Renal pelvis (tissue), 12 donors: ENCODE results near the gene SHC4. TPM values are rescaled to one million over a fixed set of nuclear protein-coding genes. Genes with fewer than 3 reads are reported as not detected.

Experiments used
- DNase-seq: peaks from one replicate; pipeline ENCODE4 v3.0.0-alpha.2; 2013
- long read RNA-seq, 16 experiments: transcript quantifications; one replicate each; lab custom pipeline, GENCODE V29; 2026
- polyA plus RNA-seq, 3 donors: library from polyadenylated mRNA; unstranded; fragments of 120-200 nt; gene quantifications; one replicate each; pipeline ENCODE4 v1.2.1, GENCODE V29; 2013; ENCODE audit not compliant: insufficient read length in 3 of 3

The SHC4 gene
- 1 to 10 TPM; 1.8 to 2.4 (median 2.3) TPM for polyA plus RNA-seq
- long read RNA-seq, donor 1 = 0 reads
- long read RNA-seq, donor 2, full-length matches to known transcripts = 1 of 1 reads
- long read RNA-seq, donor 2, partial matches to known transcripts = 0 of 1 reads
- long read RNA-seq, donor 2, other reads (novel, unspliced or antisense) = 0 of 1 reads
- long read RNA-seq, donor 3, full-length matches to known transcripts = 4 of 4 reads
- long read RNA-seq, donor 3, partial matches to known transcripts = 0 of 4 reads
- long read RNA-seq, donor 3, other reads (novel, unspliced or antisense) = 0 of 4 reads
- long read RNA-seq, donor 4 = 0 reads
- long read RNA-seq, donor 5 = 0 reads
- long read RNA-seq, donor 6, full-length matches to known transcripts = 1 of 1 reads
- long read RNA-seq, donor 6, partial matches to known transcripts = 0 of 1 reads
- long read RNA-seq, donor 6, other reads (novel, unspliced or antisense) = 0 of 1 reads
- long read RNA-seq, donor 7, full-length matches to known transcripts = 1 of 1 reads
- long read RNA-seq, donor 7, partial matches to known transcripts = 0 of 1 reads
- long read RNA-seq, donor 7, other reads (novel, unspliced or antisense) = 0 of 1 reads
- long read RNA-seq, donor 8, full-length matches to known transcripts = 1 of 1 reads
- long read RNA-seq, donor 8, partial matches to known transcripts = 0 of 1 reads
- long read RNA-seq, donor 8, other reads (novel, unspliced or antisense) = 0 of 1 reads
- long read RNA-seq, donor 9 = 0 reads
- long read RNA-seq, donor 10 = 0 reads
- long read RNA-seq, donor 11, partial matches to known transcripts = 344 of 344 reads
- long read RNA-seq, donor 11, other reads (novel, unspliced or antisense) = 0 of 344 reads
- long read RNA-seq, donor 12 = 0 reads
- long read RNA-seq, donor 13 = 0 reads
- long read RNA-seq, donor 14 = 0 reads
- long read RNA-seq, donor 15 = 0 reads
- long read RNA-seq, donor 16 = 0 reads

GRCh38 chr15:48963524-48964113 is at the start of gene SHC4:
TSS of gene SHC4 (minus strand) at chr15:48963919. CDS start at chr15:48963015, 904 bp downstream.
- peak; percentile 76 for DNase-seq

GRCh38 chr15:48999314-48999713 is 35.6 kb upstream of the SHC4 start:
- no peak for DNase-seq

- no peak for DNase-seq
These were observed 32.6 kb upstream of the SHC4 start for GRCh38 chr15:48996276-48996675.

GRCh38 chr15:48993380-48993779 is 29.7 kb upstream of the SHC4 start:
- no peak for DNase-seq

GRCh38 chr15:48992545-48992944 is 28.8 kb upstream of the SHC4 start:
- DNase-seq = no peak

GRCh38 chr15:48992096-48992495 is 28.4 kb upstream of the SHC4 start:
- DNase-seq = no peak

GRCh38 chr15:48989170-48989569 is 25.5 kb upstream of the SHC4 start:
- no peak for DNase-seq

- no peak for DNase-seq
These were observed 23.4 kb upstream of the SHC4 start for GRCh38 chr15:48987142-48987541.

GRCh38 chr15:48986240-48986639 is 22.5 kb upstream of the SHC4 start:
- no peak for DNase-seq

- DNase-seq = no peak
These were observed 21.8 kb upstream of the SHC4 start for GRCh38 chr15:48985516-48985915.

- no peak for DNase-seq
These were observed 21.2 kb upstream of the SHC4 start for GRCh38 chr15:48984811-48985352.

GRCh38 chr15:48984021-48984710 is 20.4 kb upstream of the SHC4 start:
- no peak for DNase-seq

GRCh38 chr15:48983300-48983699 is 19.6 kb upstream of the SHC4 start:
- DNase-seq = no peak

- DNase-seq = no peak
These were observed 18.2 kb upstream of the SHC4 start for GRCh38 chr15:48981941-48982340.

GRCh38 chr15:48978638-48979037 is 14.9 kb upstream of the SHC4 start:
- no peak for DNase-seq

GRCh38 chr15:48976444-48977088 is 12.8 kb upstream of the SHC4 start:
- DNase-seq = no peak

- peak; percentile 79 for DNase-seq
These were observed 12.0 kb upstream of the SHC4 start for GRCh38 chr15:48975472-48976419.

- DNase-seq = peak; percentile 22
These were observed 11.2 kb upstream of the SHC4 start for GRCh38 chr15:48974882-48975281.

- no peak for DNase-seq
These were observed 9.2 kb upstream of the SHC4 start for GRCh38 chr15:48972750-48973503.
